HG02642 (cell line): ENCODE measurements around the gene ZNF358.
A peak's percentile ranks its signal among the peaks of the same experiment; 100 is the strongest.

Source experiments
- ATAC-seq: cut with Tn5 transposase; IDR thresholded peaks from one replicate; pipeline ENCODE4 v1.9.1; 2021; ENCODE audit warnings: mild to moderate bottlenecking; ENCODE audit not compliant: unreplicated experiment, poor library complexity

Gene ZNF358

GRCh38 chr19:7488736-7489353, 27.1 kb upstream of the ZNF358 start, which contains the start of gene PEX11G:
PEX11G (minus strand) TSS chr19:7489035; CDS start chr19:7489010, 25 bp downstream.
- ATAC-seq = peak; percentile 81

- no peak for ATAC-seq
Observed at GRCh38 chr19:7489609-7490044, 26.3 kb upstream of the ZNF358 start.

GRCh38 chr19:7492142-7492541, 23.8 kb upstream of the ZNF358 start:
- no peak for ATAC-seq

- no peak for ATAC-seq
Observed at GRCh38 chr19:7492558-7492957, 23.3 kb upstream of the ZNF358 start.

- no peak for ATAC-seq
Observed at GRCh38 chr19:7494416-7495098, 21.3 kb upstream of the ZNF358 start.

GRCh38 chr19:7497292-7497691, 18.6 kb upstream of the ZNF358 start:
- ATAC-seq = no peak

- no peak for ATAC-seq
Observed at GRCh38 chr19:7500811-7501450, 15.0 kb upstream of the ZNF358 start.

- no peak for ATAC-seq
Observed at GRCh38 chr19:7502552-7502951, 13.4 kb upstream of the ZNF358 start.

- ATAC-seq = no peak
Observed at GRCh38 chr19:7504684-7505083, 11.2 kb upstream of the ZNF358 start.

- no peak for ATAC-seq
Observed at GRCh38 chr19:7505288-7505681, 10.6 kb upstream of the ZNF358 start.

- ATAC-seq = no peak
Observed at GRCh38 chr19:7505682-7506384, 10.1 kb upstream of the ZNF358 start.

GRCh38 chr19:7506385-7507328, 9.2 kb upstream of the ZNF358 start:
- ATAC-seq = no peak

GRCh38 chr19:7507884-7508283, 8.0 kb upstream of the ZNF358 start:
- ATAC-seq = no peak

GRCh38 chr19:7509625-7510024, 6.3 kb upstream of the ZNF358 start:
- ATAC-seq = no peak

- ATAC-seq = no peak
Observed at GRCh38 chr19:7512400-7512851, 3.5 kb upstream of the ZNF358 start.

GRCh38 chr19:7513809-7514642, 1.9 kb upstream of the ZNF358 start:
- no peak for ATAC-seq

GRCh38 chr19:7515110-7515644, 726 bp upstream of the ZNF358 start:
- no peak for ATAC-seq

- no peak for ATAC-seq
Observed at GRCh38 chr19:7516333-7516732, 430 bp downstream of the ZNF358 start.

- no peak for ATAC-seq
Observed at GRCh38 chr19:7516878-7517277, 975 bp downstream of the ZNF358 start.
